Measurements from ENCODE around the gene C11orf91. TPM values are rescaled to one million over a fixed set of nuclear protein-coding genes. Genes with fewer than 3 reads are reported as not detected.

Gene C11orf91
- total and polyA plus RNA-seq, 2 of the 8 experiments (the other 6 are each of a cell fraction or from before 2014, with no cell fraction given) = not detected

DNA sequence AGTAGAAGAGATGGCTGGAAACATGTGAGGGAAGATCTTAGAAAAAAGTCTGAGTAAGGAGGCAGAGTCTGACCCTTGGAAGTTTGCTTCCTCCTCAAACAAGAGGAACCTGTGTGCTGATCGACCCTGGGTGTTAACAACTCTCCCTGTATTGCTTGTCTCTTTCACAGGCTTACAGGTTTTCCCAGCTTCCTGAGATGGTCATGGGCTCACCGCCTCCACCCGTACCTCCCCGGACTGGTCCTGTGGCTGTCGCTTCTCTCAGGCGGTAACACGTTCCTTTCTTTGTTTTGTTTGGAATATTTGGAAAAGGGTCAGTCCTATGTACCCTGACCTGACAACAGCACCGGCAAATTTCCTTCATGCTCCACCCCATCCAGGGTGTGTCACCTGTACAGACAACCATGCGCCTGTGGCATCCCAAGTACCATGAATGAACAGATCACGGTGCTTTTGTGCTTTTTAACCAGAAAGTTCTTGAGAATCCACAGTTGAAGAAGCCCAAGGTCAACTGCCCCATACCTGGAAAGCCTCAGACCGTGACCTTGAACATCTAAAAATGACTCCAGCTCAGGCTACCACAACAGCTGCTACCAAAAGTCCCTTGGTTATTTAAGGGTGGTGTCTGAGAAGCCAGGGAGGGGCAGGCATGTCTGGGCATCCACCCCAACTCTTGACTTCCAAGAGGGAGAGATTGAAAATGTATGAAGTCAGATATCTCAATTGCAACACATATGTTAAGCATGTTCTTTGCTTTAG is 44.6 kb downstream of the C11orf91 start (continued):
- no peak for TF ChIP-seq CHD7 (IDR thresholded peaks at IDR 0.05; ENCODE audit: insufficient replicate concordance, low read length)

All from H1 (cell line).